Hepatocyte (in vitro differentiated cells): ENCODE results near the gene ZNF536. TPM values are rescaled to one million over a fixed set of nuclear protein-coding genes. Genes with fewer than 3 reads are reported as not detected.

ENCODE experiments used
- DNase-seq: peaks from one replicate; pipeline ENCODE4 v3.0.0-alpha.2; 2016; ENCODE audit warnings: low spot score
- H2AFZ ChIP-seq: fragments of 200-600 bp; sonication (generic); 2 replicates; pipeline ENCODE4 v1.6.0; 2016; ENCODE audit warnings: antibody characterized with exemption, mild to moderate bottlenecking
- H3K27ac ChIP-seq: fragments of 200-600 bp; sonication (generic); 2 replicates; pipeline ENCODE4 v1.5.1; 2016; ENCODE audit warnings: mild to moderate bottlenecking
- H3K27me3 ChIP-seq: fragments of 200-600 bp; sonication (generic); 2 replicates; pipeline ENCODE4 v1.6.1; 2016
- H3K36me3 ChIP-seq: fragments of 200-600 bp; sonication (generic); replicated peaks from 2 replicates; pipeline ENCODE4 v1.5.1; 2016; ENCODE audit warnings: low read depth; ENCODE audit not compliant: insufficient read depth
- H3K4me1 ChIP-seq: fragments of 200-600 bp; sonication (generic); 2 replicates; pipeline ENCODE4 v1.5.1; 2016; ENCODE audit warnings: mild to moderate bottlenecking, moderate library complexity; ENCODE audit not compliant: insufficient read depth
- H3K4me2 ChIP-seq: fragments of 200-600 bp; sonication (generic); 2 replicates; pipeline ENCODE4 v1.6.0; 2016
- H3K4me3 ChIP-seq: fragments of 200-600 bp; sonication (generic); 2 replicates; pipeline ENCODE4 v1.5.1; 2016; ENCODE audit warnings: mild to moderate bottlenecking
- H3K79me2 ChIP-seq: fragments of 200-600 bp; sonication (generic); 2 replicates; pipeline ENCODE4 v1.6.0; 2017; ENCODE audit warnings: mild to moderate bottlenecking
- H3K9me2 ChIP-seq: fragments of 200-600 bp; sonication (generic); replicated peaks from 2 replicates; pipeline ENCODE4 v1.6.0; 2017; ENCODE audit warnings: mild to moderate bottlenecking; ENCODE audit not compliant: insufficient read depth
- H3K9me3 ChIP-seq: fragments of 200-600 bp; sonication (generic); 2 replicates; pipeline ENCODE4 v1.5.1; 2016; ENCODE audit warnings: low read depth, mild to moderate bottlenecking
- H4K20me1 ChIP-seq: fragments of 200-600 bp; sonication (generic); 2 replicates; pipeline ENCODE4 v1.6.0; 2016; ENCODE audit warnings: mild to moderate bottlenecking; ENCODE audit not compliant: insufficient read depth, poor library complexity, severe bottlenecking
- CTCF ChIP-seq: fragments of 200-600 bp; sonication (generic); IDR thresholded peaks from 2 replicates; pipeline ENCODE4 v1.5.1; 2016; ENCODE audit warnings: antibody characterized with exemption, mild to moderate bottlenecking; ENCODE audit not compliant: poor library complexity
- EZH2 ChIP-seq: fragments of 200-600 bp; sonication (generic); IDR thresholded peaks from 2 replicates; pipeline ENCODE4 v1.6.1; 2016; ENCODE audit warnings: antibody characterized with exemption, mild to moderate bottlenecking, borderline replicate concordance
- EZH2phosphoT487 ChIP-seq: fragments of 200-600 bp; sonication (generic); IDR thresholded peaks from one replicate; pipeline ENCODE4 v1.6.1; 2018; ENCODE audit warnings: antibody characterized with exemption, mild to moderate bottlenecking, low read depth, moderate library complexity; ENCODE audit not compliant: unreplicated experiment, severe bottlenecking
- WGBS: methylation state at CpG from one replicate; pipeline ENCODE4 v1.1.6; 2016; ENCODE audit warnings: low lambda C conversion rate; ENCODE audit errors: missing lambda C conversion rate; 5-methylcytosine and 5-hydroxymethylcytosine counted together
- polyA plus RNA-seq: library from polyadenylated mRNA; unstranded; fragments of >200 nt; fragmentation: Nextera tagmentation; extraction: Ambion mirVana; gene quantifications from 2 replicates; pipeline ENCODE4 v1.2.1, GENCODE V29; 2016
- total RNA-seq: library from RNA; depleted of rRNA; stranded (reverse); fragments of >200 nt; gene quantifications from 2 replicates; pipeline ENCODE4 v1.2.3, GENCODE V29; 2014

The ZNF536 gene
- total and polyA plus RNA-seq, 2 experiments from 2014 or later, result 4.1 to 7.5 TPM

GRCh38 chr19:30428844-30429243, 56.7 kb downstream of the ZNF536 start:
- Histone ChIP-seq H3K9me3 (no peaks in the 10 kb centered on the region), H3K27me3 (no peaks in the 10 kb centered on the region), H3K79me2 (no peaks in the 10 kb centered on the region), H3K4me1 (no peaks in the 10 kb centered on the region), H3K9me2 (no peaks in the 10 kb centered on the region), H2AFZ (no peak overlapping the region), H3K4me2 (no peak overlapping the region), H4K20me1 (no peaks in the 10 kb centered on the region), H3K27ac (no peak overlapping the region), H3K4me3 (no peak overlapping the region), H3K36me3 (no peaks in the 10 kb centered on the region)
- WGBS, result 83% methylated on average over 3 of the region's 3 CpGs
- no peak for DNase-seq
- TF ChIP-seq EZH2, result no peak
- no peak for TF ChIP-seq EZH2phosphoT487
- TF ChIP-seq CTCF, result no peak

GRCh38 chr19:30430206-30430734, 58.1 kb downstream of the ZNF536 start:
- no peaks in the 10 kb centered on the region for H3K9me2 ChIP-seq
- H3K4me1 ChIP-seq, result no peaks in the 10 kb centered on the region
- 95% methylated on average over 6 of the region's 6 CpGs for WGBS
- no peak for DNase-seq
- no peak overlapping the region for H2AFZ ChIP-seq
- H4K20me1 ChIP-seq, result no peaks in the 10 kb centered on the region
- H3K27me3 ChIP-seq, result no peaks in the 10 kb centered on the region
- no peaks in the 10 kb centered on the region for H3K36me3 ChIP-seq
- no peak overlapping the region for H3K27ac ChIP-seq
- H3K4me3 ChIP-seq, result no peak overlapping the region
- no peaks in the 10 kb centered on the region for H3K9me3 ChIP-seq
- no peak overlapping the region for H3K4me2 ChIP-seq
- no peaks in the 10 kb centered on the region for H3K79me2 ChIP-seq
- TF ChIP-seq EZH2 (no peak), CTCF (no peak), EZH2phosphoT487 (no peak)

GRCh38 chr19:30431591-30431990, 59.4 kb downstream of the ZNF536 start:
- H3K36me3 ChIP-seq, result no peaks in the 10 kb centered on the region
- H3K79me2 ChIP-seq, result no peaks in the 10 kb centered on the region
- 78% methylated on average over 8 of the region's 8 CpGs for WGBS
- no peak for TF ChIP-seq CTCF
- TF ChIP-seq EZH2phosphoT487, result no peak
- TF ChIP-seq EZH2, result no peak
- no peak overlapping the region for H2AFZ ChIP-seq
- H3K4me3 ChIP-seq, result no peak overlapping the region
- H3K27ac ChIP-seq, result no peak overlapping the region
- no peaks in the 10 kb centered on the region for H4K20me1 ChIP-seq
- DNase-seq, result no peak
- no peaks in the 10 kb centered on the region for H3K9me2 ChIP-seq
- no peaks in the 10 kb centered on the region for H3K4me1 ChIP-seq
- no peaks in the 10 kb centered on the region for H3K9me3 ChIP-seq
- no peaks in the 10 kb centered on the region for H3K27me3 ChIP-seq
- no peak overlapping the region for H3K4me2 ChIP-seq
